Lower leg skin (tissue), 4 donors: ENCODE data around the gene IL20RA. TPM values are rescaled to one million over a fixed set of nuclear protein-coding genes. Genes with fewer than 3 reads are reported as not detected.

Experiments
- DNase-seq, 2 donors: peaks; one replicate each; pipeline ENCODE4 v3.0.0-alpha.2; 2019; ENCODE audit warnings: low spot score in 2 of 2
- H3K4me3 ChIP-seq: fragments of 200-600 bp; sonication (generic); 2 replicates; pipeline ENCODE4 v1.5.1; 2017; ENCODE audit warnings: mild to moderate bottlenecking, low read depth; ENCODE audit not compliant: poor library complexity, severe bottlenecking
- CTCF ChIP-seq, 3 donors: fragments of 450-650 bp; IDR thresholded peaks; one replicate each; pipeline ENCODE4 v1.5.1; 2016; ENCODE audit warnings: antibody characterized with exemption in 3 of 3, mild to moderate bottlenecking in 3 of 3, moderate library complexity in 2 of 3
- POLR2A ChIP-seq, 2 donors: fragments of 450-650 bp; IDR thresholded peaks; one replicate each; pipeline ENCODE4 v1.6.1; 2016 to 2017; ENCODE audit warnings: antibody characterized with exemption in 2 of 2, mild to moderate bottlenecking in 1 of 2, moderate library complexity in 1 of 2
- whole genome bisulfite sequencing, 2 donors: methylation state at CpG; one replicate each; pipeline ENCODE4 v1.1.5; 2018; 5-methylcytosine and 5-hydroxymethylcytosine counted together
- intact Hi-C: fragments of 100-400 bp; cut with DNase I; formaldehyde crosslinking; loops from one replicate; pipeline ENCODE4 v1.15.0; 2023; ENCODE audit warnings: low total_unique reads
- total RNA-seq, 4 donors: library from RNA; depleted of rRNA; stranded (reverse); fragments of >200 nt; gene quantifications; one replicate each; pipeline ENCODE4 v1.1.0, GENCODE V29; 2016

Gene IL20RA
- total RNA-seq, 4 donors from 2014 or later: 70.4 to 199 (median 146) TPM

GRCh38 chr6:136955123-136955522 is 89.6 kb downstream of the IL20RA start:
- no peak overlapping the region for H3K4me3 ChIP-seq
- WGBS, 2 donors: 86 to 88% methylated on average over 3 of the region's 3 CpGs
- intact Hi-C loops: no loop called here
- DNase-seq: no peak
- TF ChIP-seq CTCF (IDR thresholded peaks at IDR 0.05) (no peak), POLR2A (IDR thresholded peaks at IDR 0.05) (no peak)

- intact Hi-C loops: no loop called here
- no peak for DNase-seq
- no peak overlapping the region for H3K4me3 ChIP-seq
- WGBS, 2 donors: 56 to 60% methylated on average over 7 of the region's 7 CpGs
- TF ChIP-seq POLR2A (IDR thresholded peaks at IDR 0.05) (no peak), CTCF (IDR thresholded peaks at IDR 0.05) (no peak)
Measured at GRCh38 chr6:136952714-136953260, 92.0 kb downstream of the IL20RA start.

- 73 to 88% methylated on average over 4 of the region's 4 CpGs for WGBS, 2 donors
- no peak for DNase-seq
- no peak for TF ChIP-seq CTCF (IDR thresholded peaks at IDR 0.05)
- TF ChIP-seq POLR2A (IDR thresholded peaks at IDR 0.05): no peak
- no peak overlapping the region for H3K4me3 ChIP-seq
- intact Hi-C loops: no loop called here
Measured at GRCh38 chr6:136950436-136951126, 94.2 kb downstream of the IL20RA start.

Other genes with a start within 250 kb of the IL20RA start
- gene PEX7, start 222.4 kb downstream of the IL20RA start, total RNA-seq: 10 to 100 TPM; 15.2 to 21.5 (median 21.2) TPM
- gene SLC35D3, start 122.7 kb downstream of the IL20RA start, total RNA-seq: under 1 TPM in 1 of 4 donors, not detected in 3; 0.10 TPM
- under 1 TPM in 3 of 4 donors, not detected in 1; 0.08 to 0.30 (median 0.22) TPM for gene IL22RA2, start 128.7 kb upstream of the IL20RA start, total RNA-seq
- 10 to 100 TPM; 64.2 to 92.1 (median 83.0) TPM for gene IFNGR1, start 174.4 kb upstream of the IL20RA start, total RNA-seq